Lower leg skin (tissue), 3 donors: ENCODE data around the gene ZBTB20.

Experiments
- POLR2A ChIP-seq, 2 donors: fragments of 450-650 bp; IDR thresholded peaks; one replicate each; pipeline ENCODE4 v1.6.1; 2016 to 2017; ENCODE audit warnings: antibody characterized with exemption in 2 of 2, mild to moderate bottlenecking in 1 of 2, moderate library complexity in 1 of 2
- TF ChIP-seq, protein P1 (sequence below), 3 donors: fragments of 450-650 bp; IDR thresholded peaks; one replicate each; pipeline ENCODE4 v1.5.1; 2016; ENCODE audit warnings: antibody characterized with exemption in 3 of 3, mild to moderate bottlenecking in 3 of 3, moderate library complexity in 2 of 3

DNA sequence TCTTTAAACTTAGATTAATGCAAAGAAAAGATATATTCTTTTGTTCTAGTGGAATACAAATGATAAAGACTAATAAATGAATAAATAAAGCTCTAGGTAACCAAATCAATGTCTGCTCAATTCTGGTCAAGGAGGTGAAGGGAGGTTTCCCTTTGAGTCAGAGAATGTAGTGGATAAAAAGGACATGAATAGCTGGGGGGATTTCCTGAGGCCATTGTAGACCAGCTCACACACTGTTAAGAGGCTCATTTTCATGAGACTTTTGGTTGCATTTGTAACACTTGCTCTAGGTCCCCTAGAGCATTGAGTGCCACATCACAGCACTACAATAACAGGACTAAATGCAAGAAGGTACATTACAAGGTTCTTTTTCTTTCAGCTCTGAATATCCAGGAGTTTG, 682.5 kb downstream of the ZBTB20 start:
- TF ChIP-seq, protein P1, sequence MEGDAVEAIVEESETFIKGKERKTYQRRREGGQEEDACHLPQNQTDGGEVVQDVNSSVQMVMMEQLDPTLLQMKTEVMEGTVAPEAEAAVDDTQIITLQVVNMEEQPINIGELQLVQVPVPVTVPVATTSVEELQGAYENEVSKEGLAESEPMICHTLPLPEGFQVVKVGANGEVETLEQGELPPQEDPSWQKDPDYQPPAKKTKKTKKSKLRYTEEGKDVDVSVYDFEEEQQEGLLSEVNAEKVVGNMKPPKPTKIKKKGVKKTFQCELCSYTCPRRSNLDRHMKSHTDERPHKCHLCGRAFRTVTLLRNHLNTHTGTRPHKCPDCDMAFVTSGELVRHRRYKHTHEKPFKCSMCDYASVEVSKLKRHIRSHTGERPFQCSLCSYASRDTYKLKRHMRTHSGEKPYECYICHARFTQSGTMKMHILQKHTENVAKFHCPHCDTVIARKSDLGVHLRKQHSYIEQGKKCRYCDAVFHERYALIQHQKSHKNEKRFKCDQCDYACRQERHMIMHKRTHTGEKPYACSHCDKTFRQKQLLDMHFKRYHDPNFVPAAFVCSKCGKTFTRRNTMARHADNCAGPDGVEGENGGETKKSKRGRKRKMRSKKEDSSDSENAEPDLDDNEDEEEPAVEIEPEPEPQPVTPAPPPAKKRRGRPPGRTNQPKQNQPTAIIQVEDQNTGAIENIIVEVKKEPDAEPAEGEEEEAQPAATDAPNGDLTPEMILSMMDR (IDR thresholded peaks at IDR 0.05) = no peak
- no peak for TF ChIP-seq POLR2A (IDR thresholded peaks at IDR 0.05)
